Spleen (tissue), 11 donors: ENCODE measurements around the gene PMP22. TPM values are rescaled to one million over a fixed set of nuclear protein-coding genes. Genes with fewer than 3 reads are reported as not detected.

ENCODE experiments used
- DNase-seq: peaks from one replicate; pipeline ENCODE4 v3.0.0-alpha.2; 2020
- H3K27ac ChIP-seq, 8 donors: fragments of 200-600 bp; sonication (generic) in 7 of 8; 1 replicate in 4 of 8; 2 replicates in 4 of 8; pipeline versions ENCODE4 v1.5.0 to v1.8.0; 2016 to 2021; ENCODE audit warnings: inconsistent platforms in 4 of 8, mild to moderate bottlenecking in 4 of 8, moderate library complexity in 1 of 8
- H3K27me3 ChIP-seq, 7 donors: fragments of 200-600 bp; sonication (generic) in 6 of 7; replicated peaks in 1 of 7; 1 replicate in 4 of 7; 2 replicates in 3 of 7; pipeline versions ENCODE4 v1.5.0 to v1.8.0; 2016 to 2021; ENCODE audit warnings: inconsistent platforms in 3 of 7, mild to moderate bottlenecking in 1 of 7
- H3K36me3 ChIP-seq, 6 donors: fragments of 200-600 bp; sonication (generic) in 5 of 6; 1 replicate in 4 of 6; 2 replicates in 2 of 6; pipeline versions ENCODE4 v1.5.0 to v1.8.0; 2016 to 2021; ENCODE audit warnings: inconsistent platforms in 2 of 6
- H3K4me1 ChIP-seq, 6 donors: fragments of 200-600 bp; sonication (generic) in 5 of 6; 1 replicate in 3 of 6; 2 replicates in 3 of 6; pipeline versions ENCODE4 v1.5.0 to v1.8.0; 2016 to 2021; ENCODE audit warnings: inconsistent platforms in 3 of 6
- H3K4me3 ChIP-seq, 8 donors: fragments of 200-600 bp; sonication (generic) in 7 of 8; 1 replicate in 4 of 8; 2 replicates in 4 of 8; pipeline versions ENCODE4 v1.5.0 to v1.8.0; 2016 to 2021; ENCODE audit warnings: inconsistent platforms in 4 of 8, mild to moderate bottlenecking in 4 of 8, moderate library complexity in 2 of 8
- H3K9me3 ChIP-seq, 8 donors: fragments of 200-600 bp; sonication (generic) in 7 of 8; 1 replicate in 4 of 8; 2 replicates in 4 of 8; pipeline versions ENCODE4 v1.5.0 to v1.8.0; 2016 to 2021; ENCODE audit warnings: inconsistent platforms in 4 of 8
- CTCF ChIP-seq, 11 experiments: fragments of 200-600 bp in 7 of 11; fragments of 450-650 bp in 4 of 11; sonication (generic) in 4 of 11; IDR thresholded peaks in 8 of 11; conservative IDR thresholded peaks in 3 of 11; 1 replicate in 7 of 11; 2 replicates in 4 of 11; pipeline versions ENCODE4 v1.4.0 to v1.8.0; 2016 to 2021; ENCODE audit warnings: antibody characterized with exemption in 11 of 11, inconsistent platforms in 4 of 11, mild to moderate bottlenecking in 1 of 11
- POLR2A ChIP-seq, 3 donors: fragments of 450-650 bp; IDR thresholded peaks; one replicate each; pipeline ENCODE4 v1.5.1; 2017; ENCODE audit warnings: antibody characterized with exemption in 3 of 3, mild to moderate bottlenecking in 1 of 3
- POLR2AphosphoS5 ChIP-seq, 3 donors: sonication (generic); formaldehyde crosslinking; IDR thresholded peaks; one replicate each; pipeline ENCODE4 v1.5.1; 2017; ENCODE audit warnings: antibody characterized with exemption in 3 of 3
- WGBS, 5 donors: extraction: QIAGEN DNeasy Blood & Tissue Kit in 3 of 5; methylation state at CpG; one replicate each; pipeline versions ENCODE4 v1.1.5 to v1.1.7; 2013 to 2018; 5-methylcytosine and 5-hydroxymethylcytosine counted together
- intact Hi-C: fragments of 100-400 bp; cut with DNase I; formaldehyde crosslinking; loops from one replicate; pipeline ENCODE4 v1.15.0; 2023; ENCODE audit warnings: low total_unique reads
- polyA plus RNA-seq, 3 donors: library from polyadenylated mRNA; stranded (reverse); fragments of 200-250 nt; gene quantifications; one replicate each; pipeline ENCODE4 v1.2.1, GENCODE V29; 2013
- total RNA-seq, 7 donors: library from RNA; depleted of rRNA in 3 of 7; stranded (reverse); fragments of >200 nt in 3 of 7; fragmentation: NEBNext Ultra II Directional in 4 of 7; extraction: Animal tissue kit (Norgen Biotek cat#: 25700) in 4 of 7; gene quantifications; one replicate each; pipeline versions ENCODE4 v1.1.0 to v1.2.1, GENCODE V29; 2016 to 2021
- donor health status: healthy with polysubstance abuse.
- donor health status: DM: no; HTN: no; CAD: no; lungs with moderate emphysema.
- donor health status: DM: no; HTN: no; CAD: no.
- donor health status: Bipolar disorder and iron deficiency.
- donor health status: healthy.
- donor health status: DM: no; HTN: no; CAD: no.
- donor health status: DM: yes; HTN: yes; CAD: no.

The PMP22 gene
- total and polyA plus RNA-seq, 10 donors: 9.5 to 40.0 (median 32.1) TPM

GRCh38 chr17:15220785-15221184, 44.3 kb downstream of the PMP22 start:
- no peaks in the 10 kb centered on the region for H3K36me3 ChIP-seq
- no peaks in the 10 kb centered on the region for H3K4me1 ChIP-seq
- H3K27me3 ChIP-seq: peaks cover 0 to 3% (median 0%) of the 10 kb centered on the region in 7 donors
- H3K4me3 ChIP-seq: no peak overlapping the region
- peak overlapping the region in 1 of 8 donors; percentile 52 for H3K27ac ChIP-seq
- 63 to 87% (median 75%) methylated on average over 2 of the region's 2 CpGs for WGBS, 5 donors
- TF ChIP-seq CTCF (IDR thresholded peaks at IDR 0.05 in 8 of 11, conservative IDR thresholded peaks at IDR 0.05 in 3 of 11) (no peak), POLR2A (IDR thresholded peaks at IDR 0.05) (no peak), POLR2AphosphoS5 (IDR thresholded peaks at IDR 0.05) (no peak)
- intact Hi-C loops: no loop called here
- H3K9me3 ChIP-seq: peaks cover 0 to 6% (median 0%) of the 10 kb centered on the region in 8 donors
- DNase-seq: no peak

GRCh38 chr17:15216481-15216880, 48.6 kb downstream of the PMP22 start:
- TF ChIP-seq CTCF (IDR thresholded peaks at IDR 0.05 in 8 of 11, conservative IDR thresholded peaks at IDR 0.05 in 3 of 11): no peak
- TF ChIP-seq POLR2A (IDR thresholded peaks at IDR 0.05): no peak
- no peak for TF ChIP-seq POLR2AphosphoS5 (IDR thresholded peaks at IDR 0.05)
- Histone ChIP-seq H3K27me3 (peaks cover 0 to 3% (median 0%) of the 10 kb centered on the region in 7 donors), H3K4me3 (no peak overlapping the region), H3K9me3 (peaks cover 0 to under 1% (median 0%) of the 10 kb centered on the region in 8 donors), H3K4me1 (no peaks in the 10 kb centered on the region), H3K36me3 (no peaks in the 10 kb centered on the region), H3K27ac (no peak overlapping the region)
- DNase-seq: no peak
- 83 to 91% (median 88%) methylated on average over 2 of the region's 2 CpGs for WGBS, 5 donors
- intact Hi-C loops: no loop called here

GRCh38 chr17:15213381-15214087, 51.6 kb downstream of the PMP22 start:
- H3K36me3 ChIP-seq: no peaks in the 10 kb centered on the region

More at GRCh38 chr17:15213381-15214087, 51.6 kb downstream of the PMP22 start:
- H3K9me3 ChIP-seq: no peaks in the 10 kb centered on the region
- peaks cover 0 to 3% (median 0%) of the 10 kb centered on the region in 7 donors for H3K27me3 ChIP-seq
- no peak overlapping the region for H3K4me3 ChIP-seq
- no peak for DNase-seq
- TF ChIP-seq CTCF (IDR thresholded peaks at IDR 0.05 in 8 of 11, conservative IDR thresholded peaks at IDR 0.05 in 3 of 11) (peak in 2 of 11 experiments; percentile 16 to 20), POLR2AphosphoS5 (IDR thresholded peaks at IDR 0.05) (no peak)
- no peaks in the 10 kb centered on the region for H3K4me1 ChIP-seq
- no peak overlapping the region for H3K27ac ChIP-seq
- 80 to 88% (median 83%) methylated on average over 5 of the region's 5 CpGs for WGBS, 5 donors
- intact Hi-C loops: no loop called here
